DMS 273 (cell line): ENCODE results near the gene MUSTN1.

ENCODE experiments used
- DNase-seq: peaks from one replicate; lab custom pipeline; 2025; ENCODE audit not compliant: unreplicated experiment; lab: John Stamatoyannopoulos, UW

The MUSTN1 gene

DNA sequence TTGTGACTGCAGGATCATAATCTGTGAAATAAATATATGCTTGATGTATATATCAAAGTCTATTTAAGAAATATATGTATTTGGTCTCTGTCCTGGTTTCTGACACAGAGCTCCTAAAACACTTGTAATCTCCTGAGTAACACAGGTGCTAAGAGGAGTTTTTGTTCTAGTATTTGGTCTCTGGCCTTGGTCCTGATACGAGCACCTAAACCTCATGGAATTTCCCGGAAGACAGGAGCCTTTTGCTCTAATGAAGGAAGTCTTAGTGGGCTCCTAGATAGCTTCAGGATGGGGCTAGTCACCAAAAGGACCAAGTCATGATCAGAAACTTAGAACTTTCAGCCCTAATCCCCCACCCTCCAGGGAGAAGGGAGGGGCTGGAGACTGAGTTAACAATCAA, 19.2 kb upstream of the MUSTN1 start:
- no peak for DNase-seq

DNA sequence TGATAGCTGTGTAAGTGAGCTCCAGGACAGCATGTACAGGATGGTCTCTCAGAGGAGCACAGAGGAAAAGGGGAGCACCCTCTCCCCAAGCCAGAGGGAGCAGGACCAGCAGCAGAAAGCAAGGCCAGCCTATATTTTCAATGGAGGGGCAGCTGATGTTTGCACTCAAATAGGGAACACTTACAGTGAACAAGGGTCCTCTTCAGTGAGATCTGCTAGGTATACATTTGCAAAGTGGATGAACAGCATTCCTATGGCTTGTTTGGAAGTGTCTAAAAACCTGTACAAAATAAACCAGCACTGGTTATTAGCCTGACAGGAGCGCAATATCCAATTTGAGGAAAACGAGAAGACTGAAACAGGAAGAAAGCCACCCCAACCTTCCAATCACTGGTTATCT, 17.6 kb upstream of the MUSTN1 start:
- DNase-seq: no peak

DNA sequence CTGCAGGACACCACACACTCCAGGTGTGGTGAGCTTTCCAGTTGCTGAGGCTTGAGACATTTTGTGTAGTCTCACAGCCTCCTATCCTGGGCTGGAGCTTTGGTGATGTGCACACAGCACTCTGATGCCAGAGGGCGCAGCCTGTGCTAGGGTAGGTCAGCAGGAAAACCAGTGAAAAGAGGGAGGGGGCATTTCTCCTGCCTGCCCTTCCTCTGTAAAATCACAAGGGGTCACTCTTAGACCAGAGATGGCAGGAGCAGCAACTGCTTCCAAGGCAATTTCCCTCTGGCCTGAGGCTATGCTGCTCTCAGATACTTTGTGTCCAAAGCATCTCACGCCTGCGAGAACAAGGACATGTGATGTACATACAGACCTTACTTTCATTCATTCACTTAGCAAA, 16.5 kb upstream of the MUSTN1 start:
- DNase-seq: peak; percentile 71

DNA sequence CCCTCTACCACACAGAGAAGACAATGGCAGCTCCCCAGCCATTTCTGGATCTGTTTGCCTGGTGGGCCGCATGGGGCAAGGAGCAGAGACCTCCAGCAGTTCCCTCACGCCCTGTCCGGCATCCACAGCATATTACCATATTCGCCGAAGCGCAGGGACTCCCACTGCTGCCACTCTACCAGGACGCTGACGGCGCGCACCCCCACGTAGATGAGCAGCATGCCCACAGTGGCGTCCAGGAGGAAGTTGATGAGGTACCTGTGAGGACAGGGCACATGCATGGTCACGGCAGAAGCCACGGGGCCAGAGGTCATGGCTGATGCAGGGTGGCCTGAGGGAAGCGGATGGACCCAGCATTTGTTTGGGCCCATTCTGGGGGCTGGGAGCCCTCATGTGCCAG, 14.8 kb upstream of the MUSTN1 start:
- DNase-seq: no peak

DNA sequence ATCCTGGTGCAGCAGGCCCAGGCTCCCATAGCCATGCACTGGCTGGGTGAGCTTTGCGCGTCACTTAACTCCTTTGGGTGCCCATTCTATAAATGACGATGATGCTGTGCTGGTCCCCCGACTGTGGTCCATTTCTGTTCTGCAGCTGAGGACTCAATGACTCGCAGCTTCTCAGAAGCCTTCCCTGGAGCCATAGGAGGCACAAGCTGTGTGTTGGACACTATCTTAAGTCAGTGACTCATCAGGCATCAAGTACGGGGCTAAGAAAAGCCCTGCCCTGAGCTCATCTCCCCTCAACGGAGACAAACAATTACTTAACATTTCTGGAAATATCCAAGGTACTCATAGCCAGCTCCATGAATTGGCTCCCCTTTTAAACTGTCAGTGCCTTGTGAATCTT, 13.8 kb upstream of the MUSTN1 start:
- no peak for DNase-seq

DNA sequence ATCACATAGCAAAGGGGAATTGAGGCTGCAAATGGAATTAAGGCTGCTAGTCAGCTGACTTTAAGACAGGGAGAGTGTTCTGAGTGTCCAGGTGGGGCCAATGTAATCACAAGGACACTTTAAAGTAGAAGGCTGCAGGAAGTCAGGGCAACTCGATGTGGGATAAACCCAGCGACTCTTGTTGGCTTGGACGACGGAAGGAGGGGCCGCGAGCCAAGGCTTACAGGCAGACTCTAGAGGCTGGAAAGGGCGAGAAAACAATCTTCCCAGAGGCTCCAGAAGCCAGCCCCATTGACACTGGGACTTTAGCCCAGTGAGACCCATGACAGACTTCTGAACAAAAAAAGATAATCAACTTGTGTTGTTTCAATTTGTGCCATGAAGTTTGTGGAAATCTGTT, 12.9 kb upstream of the MUSTN1 start:
- no peak for DNase-seq

DNA sequence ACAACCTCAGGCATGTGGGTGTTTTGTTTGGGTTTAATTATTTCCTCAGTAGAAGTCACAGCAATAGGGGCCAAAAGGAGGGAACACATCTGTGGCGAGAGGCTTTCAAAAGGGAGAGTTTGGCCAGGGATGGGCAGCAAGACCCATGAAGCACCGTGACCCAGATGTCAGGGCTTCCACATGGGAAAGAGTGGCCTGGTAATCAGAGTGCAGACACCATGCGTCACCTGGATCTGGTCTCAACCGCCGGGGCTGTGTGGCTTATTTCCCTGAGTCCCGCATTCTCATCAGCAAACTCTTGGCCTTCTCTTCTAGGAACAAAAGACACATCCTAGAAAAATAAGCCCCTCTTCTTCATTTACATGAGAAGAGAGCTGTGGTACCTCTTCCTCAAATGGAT, 12.4 kb upstream of the MUSTN1 start:
- no peak for DNase-seq

DNA sequence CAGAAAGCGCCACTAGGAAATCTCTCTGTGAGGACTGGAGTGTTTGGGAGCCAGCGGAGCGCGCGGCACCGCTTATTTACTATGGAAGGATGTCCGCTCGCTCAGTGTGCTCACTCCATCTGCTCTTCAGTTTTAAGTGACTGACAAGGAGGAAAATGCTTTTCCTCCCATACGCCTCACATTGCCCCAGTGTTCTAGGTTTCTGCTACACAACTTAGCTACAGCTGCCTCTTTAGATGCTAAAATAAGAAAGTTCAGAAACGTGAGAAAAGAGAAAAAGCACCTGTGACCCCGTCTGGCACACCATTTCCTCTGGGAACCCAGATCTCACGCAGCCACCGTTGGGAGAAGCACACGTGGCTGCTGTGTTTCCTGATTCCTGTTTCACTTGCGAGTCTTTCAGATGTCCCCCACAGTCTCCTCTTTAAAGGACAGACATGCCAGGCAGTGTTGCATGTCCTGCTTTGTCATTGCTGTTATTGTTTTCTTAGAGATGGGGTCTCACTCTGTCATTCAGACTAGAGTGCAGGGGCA, 11.7 kb upstream of the MUSTN1 start:
- DNase-seq: peak; percentile 63

DNA sequence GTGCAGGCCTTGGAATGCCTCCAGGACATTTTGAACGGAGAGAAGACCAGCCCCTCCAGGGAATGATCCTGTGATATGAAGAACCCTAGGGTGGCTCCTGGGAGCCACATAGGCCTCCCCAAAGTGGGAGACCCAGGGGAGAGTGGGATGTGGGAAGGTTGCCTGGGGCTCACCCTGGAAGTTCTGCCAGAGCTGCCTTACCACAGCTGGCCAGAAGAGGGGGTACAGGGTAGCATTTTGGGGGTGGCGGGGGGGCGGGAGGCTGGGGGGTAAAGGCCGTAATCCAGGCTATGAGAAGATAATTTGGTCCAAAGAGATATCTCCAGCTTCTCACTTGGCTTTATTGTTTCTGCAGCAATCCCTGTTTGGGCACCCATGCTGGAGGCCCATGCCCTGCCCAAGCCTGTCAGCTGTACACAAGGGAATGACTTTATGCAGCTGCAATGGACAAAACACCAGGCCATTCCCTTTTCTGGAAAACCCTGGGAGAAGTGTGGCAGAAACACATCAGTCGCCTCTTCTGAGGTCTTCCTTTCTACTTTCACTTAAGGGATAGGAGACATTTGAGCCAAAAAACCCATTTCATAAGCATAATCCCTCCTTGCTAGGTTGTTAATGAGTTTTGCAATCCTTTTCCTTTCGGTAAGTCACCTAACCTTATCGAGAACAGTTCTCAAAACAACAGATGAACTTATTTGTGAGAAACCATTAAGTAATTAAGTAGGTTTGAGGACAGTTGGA, 11.0 kb upstream of the MUSTN1 start:
- DNase-seq: peak; percentile 42

DNA sequence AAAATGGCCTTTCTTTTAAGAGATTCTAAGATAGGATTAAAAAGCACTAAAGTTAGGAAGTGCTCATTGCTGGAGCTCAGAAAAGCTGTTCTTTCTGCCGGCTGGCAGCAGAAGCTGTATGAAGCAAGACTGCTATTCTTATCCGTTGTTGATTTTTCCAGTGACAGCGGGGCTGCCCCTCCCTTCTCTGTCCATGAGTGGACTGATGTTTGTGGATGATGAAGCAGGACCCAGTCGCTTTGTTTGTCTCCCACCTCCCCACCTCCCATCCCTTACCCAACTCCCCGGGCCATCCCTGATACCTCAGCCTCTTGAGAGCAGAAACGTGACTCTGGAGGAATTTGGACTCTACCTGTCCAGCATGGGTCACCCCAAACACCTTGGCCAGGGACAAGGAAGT, 10.3 kb upstream of the MUSTN1 start:
- DNase-seq: no peak

DNA sequence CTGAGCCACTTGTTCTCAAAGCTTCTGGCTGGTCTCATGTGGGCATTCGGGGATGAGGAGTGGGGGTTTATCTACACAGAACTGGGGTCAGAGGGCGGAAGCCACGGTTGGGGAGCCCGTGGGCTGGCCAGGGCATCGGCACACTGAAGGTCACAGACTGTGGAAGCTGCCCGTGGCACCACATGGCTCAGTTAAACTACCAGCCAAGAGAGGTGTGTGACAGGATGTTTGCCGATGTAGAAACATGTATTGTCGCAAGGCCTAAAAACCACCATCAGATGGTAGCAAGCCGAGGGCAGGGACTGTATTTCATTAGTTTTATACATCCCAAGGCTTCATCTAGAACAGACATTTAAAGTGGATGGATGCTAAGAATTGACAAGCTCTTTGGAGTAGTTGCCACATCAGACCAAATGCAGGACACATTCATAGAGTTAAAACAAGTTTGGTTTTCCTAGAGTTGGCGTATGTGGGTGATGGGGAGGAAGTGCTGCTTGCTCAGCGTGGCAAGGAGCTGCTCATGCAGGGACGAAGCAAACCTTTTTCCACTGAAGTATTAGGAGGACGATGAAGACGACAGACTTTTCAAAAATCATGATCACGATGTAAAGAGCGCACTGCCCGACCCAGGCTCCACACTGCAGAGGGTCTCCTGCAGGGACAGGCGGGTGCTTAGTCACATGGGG, 9.6 kb upstream of the MUSTN1 start:
- no peak for DNase-seq

DNA sequence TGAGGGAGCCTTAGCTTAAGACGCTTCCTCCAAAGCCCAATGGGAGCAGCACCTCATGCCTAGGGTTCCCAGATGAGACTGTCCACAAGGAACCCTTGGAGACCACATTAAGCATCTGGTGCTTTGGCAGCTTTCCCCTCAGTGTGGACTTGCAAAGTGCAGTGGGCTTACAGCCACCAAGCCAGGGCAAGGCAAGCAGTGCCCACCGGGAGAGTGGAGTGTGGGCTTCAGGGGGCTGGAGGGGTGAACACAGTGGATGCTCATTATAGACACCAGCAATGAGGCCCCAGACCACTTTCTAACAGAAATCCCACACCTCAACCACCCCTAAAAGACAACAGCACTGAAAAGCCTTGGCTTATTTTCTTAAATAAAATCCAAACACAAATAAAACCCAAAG, 9.1 kb upstream of the MUSTN1 start:
- peak; percentile 9 for DNase-seq

DNA sequence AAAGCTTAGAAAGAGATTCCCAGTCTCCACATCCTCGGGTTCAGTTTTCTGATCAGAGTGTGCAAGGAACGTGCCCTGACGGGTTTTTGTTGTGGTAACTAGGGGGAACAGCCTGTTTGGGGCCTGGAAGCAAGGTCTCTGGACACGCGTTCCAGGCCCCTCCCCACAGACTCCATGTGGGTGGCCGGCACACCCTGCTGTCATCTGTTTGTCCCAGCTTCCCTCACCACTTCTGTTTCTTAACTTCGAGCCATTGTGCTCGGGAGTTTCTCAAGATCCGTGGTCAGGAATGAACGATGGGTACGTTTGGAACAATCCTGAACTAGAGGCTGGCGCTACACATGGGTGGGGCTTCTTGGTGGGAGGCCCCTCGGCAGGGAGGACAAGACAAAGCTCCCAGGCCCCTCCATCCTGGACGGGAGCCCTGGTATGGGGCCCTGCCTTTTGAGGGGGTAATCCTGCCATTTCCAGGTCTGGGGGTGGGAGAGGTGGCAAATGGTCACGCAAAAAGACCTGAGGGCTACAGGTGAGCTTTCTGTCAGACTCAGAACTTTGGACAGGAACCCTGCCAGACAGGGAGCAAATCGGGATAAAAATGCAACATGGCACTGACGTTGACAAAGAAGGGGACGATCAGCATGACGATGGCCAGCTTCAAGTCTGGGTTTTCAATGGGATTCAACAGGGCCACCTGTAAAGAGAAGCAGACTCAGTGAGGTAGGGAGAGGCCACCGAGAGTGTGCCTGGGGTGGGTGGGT, 8.5 kb upstream of the MUSTN1 start:
- DNase-seq: no peak

DNA sequence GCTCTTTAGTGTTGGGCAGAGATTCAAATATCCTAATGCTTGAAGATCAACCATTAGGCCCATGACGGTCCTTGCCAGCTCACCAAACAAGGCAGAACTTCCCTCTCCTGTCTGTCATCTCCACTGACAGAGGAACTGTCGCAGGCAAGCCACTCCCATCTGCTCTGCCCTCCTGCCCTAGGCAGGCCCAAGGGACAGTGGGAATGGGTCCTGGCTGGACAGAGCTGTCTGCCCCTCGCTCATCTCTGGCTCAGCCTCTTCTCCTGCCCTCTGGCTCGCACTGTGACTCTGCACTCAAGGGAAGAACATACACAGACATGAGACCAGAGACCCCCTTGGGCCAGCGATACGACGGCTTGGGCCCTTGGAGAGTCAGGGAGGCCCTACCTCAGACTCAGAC, 7.6 kb upstream of the MUSTN1 start:
- no peak for DNase-seq

DNA sequence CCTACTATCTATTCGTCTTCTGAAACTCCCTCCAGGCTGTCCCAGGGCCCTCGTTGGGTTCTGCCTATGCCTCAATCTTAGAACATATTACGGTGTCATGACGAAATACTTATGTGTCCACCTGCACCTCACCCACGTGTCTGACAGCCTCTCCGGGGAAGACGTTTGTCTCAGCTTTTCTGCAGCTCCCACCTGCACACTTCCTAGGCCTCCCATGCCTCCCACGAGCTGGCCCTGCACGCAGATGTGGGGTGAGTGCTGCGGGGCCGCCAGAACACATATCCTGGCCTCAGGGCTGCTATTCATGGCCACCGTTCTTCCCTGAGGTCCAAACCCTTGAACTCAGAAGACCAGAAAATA, 7.1 kb upstream of the MUSTN1 start:
- no peak for DNase-seq

DNA sequence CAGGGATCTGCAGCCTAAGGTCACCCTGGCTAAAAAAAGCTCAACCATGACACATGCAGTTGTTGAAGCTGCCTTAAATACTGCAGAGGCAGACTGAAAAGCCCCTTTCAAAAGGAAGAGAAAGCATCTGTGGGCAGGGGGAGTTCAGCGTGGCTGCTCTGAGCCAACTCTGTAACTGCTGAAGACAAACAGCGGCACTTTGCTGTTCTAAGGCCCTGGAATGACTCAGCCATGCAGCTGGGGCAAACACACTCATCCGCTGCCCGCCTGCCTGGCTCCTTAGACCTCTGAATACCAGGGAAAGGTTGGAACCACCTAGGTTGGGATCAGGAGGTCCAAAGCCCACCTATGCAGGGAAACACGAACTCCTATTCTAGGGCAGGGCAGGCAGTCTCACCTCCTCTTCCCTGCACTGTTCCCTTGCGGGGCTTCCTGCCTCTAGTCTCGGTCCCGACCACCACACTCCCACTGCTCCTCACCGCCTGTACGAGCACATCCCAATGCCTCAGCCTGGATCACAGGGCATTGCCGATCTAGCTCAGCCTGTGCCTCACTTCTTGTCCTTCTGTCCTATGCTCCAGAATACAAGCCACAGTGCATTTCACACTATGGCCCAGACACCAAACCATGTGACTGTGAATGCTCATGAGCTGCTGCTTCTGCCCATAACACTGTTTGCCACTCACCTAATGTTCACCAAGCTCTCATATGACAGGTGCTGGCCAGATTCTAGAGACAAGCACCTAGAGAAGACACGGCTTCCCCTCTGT, 6.6 kb upstream of the MUSTN1 start:
- no peak for DNase-seq

DNA sequence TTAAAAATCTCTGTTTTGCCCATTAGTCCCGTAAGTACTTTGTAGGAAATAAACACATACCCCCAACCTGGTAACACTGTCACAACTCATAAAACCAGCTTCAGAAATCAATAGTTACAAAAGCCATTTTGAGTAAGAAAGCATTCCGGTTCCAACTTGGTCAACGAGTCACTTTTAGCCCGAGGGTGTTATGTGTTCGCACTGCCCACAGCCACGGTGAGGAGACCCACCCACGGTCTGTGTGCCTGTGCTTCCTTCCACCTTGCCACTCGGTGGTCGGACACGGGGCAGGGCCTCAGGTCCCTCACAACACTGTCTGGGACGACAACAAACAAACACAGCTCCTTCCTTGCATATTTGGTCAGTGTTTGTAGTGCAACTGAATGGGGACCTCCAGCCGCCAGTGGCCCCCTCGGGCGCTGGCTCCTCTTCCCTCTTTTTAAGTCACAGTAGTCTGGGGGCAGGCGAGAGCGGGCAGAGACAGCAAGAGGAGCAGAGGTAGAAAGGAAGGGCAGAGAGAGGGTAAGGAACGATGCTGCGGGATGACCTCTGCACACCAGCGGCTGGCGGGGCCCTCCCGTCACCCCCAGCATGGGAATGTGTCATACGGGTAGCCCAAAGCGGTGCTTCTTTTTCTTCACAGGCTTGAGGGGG, 5.2 kb upstream of the MUSTN1 start:
- no peak for DNase-seq

DNA sequence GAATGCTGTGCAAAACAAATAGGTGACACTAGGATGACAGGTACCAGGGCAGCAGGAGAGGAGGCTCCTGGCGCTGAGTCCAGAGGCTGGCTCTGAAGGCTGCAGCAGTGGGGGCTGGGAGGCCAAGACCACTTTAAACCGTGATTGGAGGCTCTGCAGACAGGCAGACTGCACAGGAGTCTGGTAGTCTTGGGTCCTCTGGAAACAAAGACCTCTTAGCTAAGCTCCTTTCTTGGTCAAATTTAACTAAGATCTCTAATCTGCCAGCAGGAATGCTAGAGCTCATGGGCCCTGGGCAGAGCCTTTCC, 4.4 kb upstream of the MUSTN1 start:
- DNase-seq: no peak

DNA sequence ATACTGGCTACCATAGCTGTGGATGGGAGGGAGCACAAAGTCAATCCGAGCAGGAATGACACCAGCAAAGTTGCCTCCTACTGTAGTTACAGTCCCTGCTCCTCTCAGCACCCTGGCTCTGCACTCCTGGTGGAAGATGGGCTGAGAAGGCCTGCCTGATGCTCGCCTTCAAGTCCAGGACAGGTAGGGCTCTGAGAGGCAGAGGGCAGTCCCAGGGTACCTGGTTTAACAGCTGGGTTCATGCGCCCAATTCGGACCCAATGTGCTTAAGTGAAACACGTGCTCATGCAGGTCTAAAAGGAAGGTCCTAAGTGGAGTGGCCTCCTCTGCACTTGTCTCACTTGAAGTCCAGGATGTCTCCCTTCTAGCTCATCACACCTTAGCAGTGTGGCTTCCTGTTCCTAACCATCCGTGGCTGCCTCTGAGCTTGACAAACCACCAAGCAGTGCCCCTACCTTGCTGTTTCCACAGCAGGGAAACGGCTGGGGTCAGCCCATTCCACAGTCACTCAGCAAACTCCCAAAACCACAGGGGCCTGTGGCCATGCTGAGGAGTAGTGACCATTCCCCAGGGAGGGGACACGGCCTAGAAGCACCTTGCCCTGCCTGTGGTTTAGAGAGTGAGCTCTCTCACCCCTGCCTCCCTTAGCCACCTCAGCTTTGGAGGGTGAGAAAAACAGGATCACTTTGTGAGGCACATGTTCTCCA, 3.9 kb upstream of the MUSTN1 start:
- no peak for DNase-seq

DNA sequence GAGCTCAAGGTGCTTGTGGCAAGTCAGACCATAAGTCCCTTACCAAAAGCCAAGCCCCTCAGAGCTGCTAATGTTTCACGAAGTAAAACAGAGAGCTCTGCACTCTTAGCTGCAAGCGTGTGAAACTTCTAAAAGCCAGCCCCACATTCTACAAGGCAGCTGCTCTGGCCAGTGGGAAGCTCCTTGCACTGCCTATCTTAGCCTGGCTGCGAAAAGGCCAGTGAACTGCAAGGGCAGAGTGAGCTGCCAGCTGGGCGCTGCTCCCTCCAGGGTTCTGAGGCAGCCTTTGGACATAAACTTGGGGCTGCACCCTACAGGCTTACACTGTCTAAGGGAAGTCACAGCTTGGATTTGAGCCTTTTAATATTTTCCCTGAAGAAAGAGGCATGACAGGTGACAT, 2.2 kb upstream of the MUSTN1 start:
- DNase-seq: no peak
